GM12878 (cell line): ENCODE data around the gene BORCS8. TPM values are rescaled to one million over a fixed set of nuclear protein-coding genes. Genes with fewer than 3 reads are reported as not detected.

Experiments used
- ATF7 ChIP-seq: fragments of 450-650 bp; IDR thresholded peaks from 2 replicates; pipeline ENCODE4 v1.6.1; 2016; ENCODE audit warnings: low read depth, mild to moderate bottlenecking
- ESRRA ChIP-seq: IDR thresholded peaks from 2 replicates; pipeline ENCODE4 v1.6.1; 2012; ENCODE audit warnings: mild to moderate bottlenecking, low read length, improper control_type of control experiment
- KDM1A ChIP-seq: fragments of 200-600 bp; sonication (generic); IDR thresholded peaks from 2 replicates; pipeline ENCODE4 v1.6.1; 2016; ENCODE audit warnings: borderline replicate concordance
- KLF5 ChIP-seq: fragments of 450-650 bp; IDR thresholded peaks from 2 replicates; pipeline ENCODE4 v1.6.1; 2014; ENCODE audit warnings: mild to moderate bottlenecking; ENCODE audit not compliant: partially characterized antibody
- MTA2 ChIP-seq: fragments of 450-650 bp; IDR thresholded peaks from 2 replicates; pipeline ENCODE4 v1.6.1; 2016; ENCODE audit warnings: low read depth, mild to moderate bottlenecking, moderate library complexity
- PAX8 ChIP-seq: fragments of 450-650 bp; IDR thresholded peaks from 2 replicates; pipeline ENCODE4 v1.6.1; 2017; ENCODE audit warnings: mild to moderate bottlenecking, moderate library complexity
- RUNX3 ChIP-seq: IDR thresholded peaks from 2 replicates; pipeline ENCODE4 v1.6.1; 2012; ENCODE audit warnings: low read length, inconsistent platforms
- polyA plus RNA-seq, 11 experiments: library from polyadenylated mRNA; depleted of rRNA in 4 of 11; unstranded in 6 of 11; stranded (reverse) in 5 of 11; fragments of >200 nt; fragmentation: Nextera tagmentation in 4 of 11; fragmentation: Illumina TruSeq in 1 of 11; extraction: Ambion mirVana in 4 of 11; extraction: Trizol in 1 of 11; gene quantifications; 1 replicate in 1 of 11; 2 replicates in 10 of 11; pipeline versions ENCODE4 v1.2.1 to v1.2.3, GENCODE V29; 2011 to 2016; ENCODE audit warnings: inconsistent platforms in 2 of 11, missing spikeins in 2 of 11, low read depth in 1 of 11
- total RNA-seq, 4 experiments: library from RNA; depleted of rRNA in 3 of 4; stranded (reverse); fragments of >200 nt in 3 of 4; fragmentation: Illumina TruSeq in 1 of 4; extraction: Trizol in 1 of 4; gene quantifications; 2 replicates each; pipeline versions ENCODE4 v1.2.1 to v1.2.3, GENCODE V29; 2013 to 2021
- TF ChIP-seq, protein P1 (sequence below): fragments of 450-650 bp; formaldehyde crosslinking; IDR thresholded peaks from 2 replicates; pipeline ENCODE4 v1.5.0; 2022; ENCODE audit warnings: mild to moderate bottlenecking, missing genetic modification characterization
- TF ChIP-seq, protein P2 (sequence below): IDR thresholded peaks from 2 replicates; pipeline ENCODE4 v1.6.1; 2012; ENCODE audit warnings: low read length, inconsistent platforms
- TF ChIP-seq, protein P3 (sequence below): IDR thresholded peaks from 2 replicates; pipeline ENCODE4 v1.6.1; 2011; ENCODE audit warnings: mild to moderate bottlenecking, low read depth, low read length, moderate library complexity; ENCODE audit not compliant: insufficient replicate concordance
- TF ChIP-seq, protein P4 (sequence below): fragments of 450-650 bp; formaldehyde crosslinking; IDR thresholded peaks from 2 replicates; pipeline ENCODE4 v1.4.0; 2022; ENCODE audit warnings: mild to moderate bottlenecking, moderate library complexity
- TF ChIP-seq, protein P5 (sequence below): IDR thresholded peaks from 2 replicates; pipeline ENCODE4 v1.6.1; 2011; ENCODE audit warnings: borderline replicate concordance, low read depth, mild to moderate bottlenecking, moderate library complexity, mixed read lengths, low read length; ENCODE audit not compliant: insufficient read depth; ENCODE audit errors: extremely low read length
- TF ChIP-seq, protein P6 (sequence below): fragments of 450-650 bp; IDR thresholded peaks from 2 replicates; pipeline ENCODE4 v1.6.1; 2016; ENCODE audit warnings: mild to moderate bottlenecking

The BORCS8 gene
- total and polyA plus RNA-seq, 10 of the 15 experiments (the other 5 are each of a cell fraction or from before 2014, with no cell fraction given): 3.7 to 40.3 (median 23.4) TPM

DNA sequence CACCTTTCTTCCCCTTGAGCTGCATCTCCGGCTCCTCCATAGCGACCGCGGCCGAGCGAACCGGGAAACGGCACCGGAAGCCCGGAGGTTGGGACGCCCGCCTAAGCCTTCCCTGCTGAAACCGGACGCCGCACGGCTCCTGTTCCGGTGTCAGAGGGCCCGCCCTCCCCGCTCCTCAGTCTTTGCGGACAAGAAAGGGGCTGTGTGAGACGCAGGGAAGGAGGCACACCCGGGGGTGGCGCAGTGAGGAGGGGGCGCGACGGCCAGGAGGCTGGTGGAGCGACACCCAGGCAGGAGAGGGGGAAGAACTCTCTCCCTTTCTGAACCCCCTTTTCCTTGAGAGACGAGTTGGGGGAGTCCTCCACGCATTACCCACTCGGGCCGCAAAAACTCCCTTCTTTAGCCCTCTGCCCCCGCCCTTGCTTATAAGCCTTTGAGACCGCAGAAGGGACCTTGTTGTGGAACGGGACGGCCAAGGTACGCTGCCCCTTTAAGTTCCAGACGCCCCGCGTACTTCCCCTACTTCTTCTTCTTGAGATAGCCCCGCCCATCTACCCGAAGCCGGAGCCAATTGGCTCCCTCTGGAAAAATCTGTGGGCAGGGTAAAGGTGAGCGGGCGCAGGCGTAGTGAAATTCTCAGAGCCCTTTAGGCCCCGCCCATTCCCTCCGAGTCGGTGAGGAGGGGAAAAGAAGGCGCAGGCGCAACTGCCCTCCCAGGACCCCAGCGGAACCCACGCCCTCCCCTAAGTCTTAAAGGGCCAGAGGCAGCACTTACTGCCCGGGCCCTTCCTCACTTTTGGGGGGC, at the start of gene BORCS8, which contains the start of gene RFXANK (continued):
- TF ChIP-seq, protein P1, sequence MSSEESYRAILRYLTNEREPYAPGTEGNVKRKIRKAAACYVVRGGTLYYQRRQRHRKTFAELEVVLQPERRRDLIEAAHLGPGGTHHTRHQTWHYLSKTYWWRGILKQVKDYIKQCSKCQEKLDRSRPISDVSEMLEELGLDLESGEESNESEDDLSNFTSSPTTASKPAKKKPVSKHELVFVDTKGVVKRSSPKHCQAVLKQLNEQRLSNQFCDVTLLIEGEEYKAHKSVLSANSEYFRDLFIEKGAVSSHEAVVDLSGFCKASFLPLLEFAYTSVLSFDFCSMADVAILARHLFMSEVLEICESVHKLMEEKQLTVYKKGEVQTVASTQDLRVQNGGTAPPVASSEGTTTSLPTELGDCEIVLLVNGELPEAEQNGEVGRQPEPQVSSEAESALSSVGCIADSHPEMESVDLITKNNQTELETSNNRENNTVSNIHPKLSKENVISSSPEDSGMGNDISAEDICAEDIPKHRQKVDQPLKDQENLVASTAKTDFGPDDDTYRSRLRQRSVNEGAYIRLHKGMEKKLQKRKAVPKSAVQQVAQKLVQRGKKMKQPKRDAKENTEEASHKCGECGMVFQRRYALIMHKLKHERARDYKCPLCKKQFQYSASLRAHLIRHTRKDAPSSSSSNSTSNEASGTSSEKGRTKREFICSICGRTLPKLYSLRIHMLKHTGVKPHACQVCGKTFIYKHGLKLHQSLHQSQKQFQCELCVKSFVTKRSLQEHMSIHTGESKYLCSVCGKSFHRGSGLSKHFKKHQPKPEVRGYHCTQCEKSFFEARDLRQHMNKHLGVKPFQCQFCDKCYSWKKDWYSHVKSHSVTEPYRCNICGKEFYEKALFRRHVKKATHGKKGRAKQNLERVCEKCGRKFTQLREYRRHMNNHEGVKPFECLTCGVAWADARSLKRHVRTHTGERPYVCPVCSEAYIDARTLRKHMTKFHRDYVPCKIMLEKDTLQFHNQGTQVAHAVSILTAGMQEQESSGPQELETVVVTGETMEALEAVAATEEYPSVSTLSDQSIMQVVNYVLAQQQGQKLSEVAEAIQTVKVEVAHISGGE (CRISPR knock-in tag): peak; percentile 97
- TF ChIP-seq ESRRA (peak; percentile 56; the same call in 1 of the 2 replicates), KDM1A (no peak), RUNX3 (peak; percentile 75), PAX8 (no peak), ATF7 (no peak), MTA2 (no peak), KLF5 (peak; percentile 92)
- TF ChIP-seq, protein P2, sequence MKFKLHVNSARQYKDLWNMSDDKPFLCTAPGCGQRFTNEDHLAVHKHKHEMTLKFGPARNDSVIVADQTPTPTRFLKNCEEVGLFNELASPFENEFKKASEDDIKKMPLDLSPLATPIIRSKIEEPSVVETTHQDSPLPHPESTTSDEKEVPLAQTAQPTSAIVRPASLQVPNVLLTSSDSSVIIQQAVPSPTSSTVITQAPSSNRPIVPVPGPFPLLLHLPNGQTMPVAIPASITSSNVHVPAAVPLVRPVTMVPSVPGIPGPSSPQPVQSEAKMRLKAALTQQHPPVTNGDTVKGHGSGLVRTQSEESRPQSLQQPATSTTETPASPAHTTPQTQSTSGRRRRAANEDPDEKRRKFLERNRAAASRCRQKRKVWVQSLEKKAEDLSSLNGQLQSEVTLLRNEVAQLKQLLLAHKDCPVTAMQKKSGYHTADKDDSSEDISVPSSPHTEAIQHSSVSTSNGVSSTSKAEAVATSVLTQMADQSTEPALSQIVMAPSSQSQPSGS: no peak; the same call in 1 of the 2 replicates
- TF ChIP-seq, protein P3, sequence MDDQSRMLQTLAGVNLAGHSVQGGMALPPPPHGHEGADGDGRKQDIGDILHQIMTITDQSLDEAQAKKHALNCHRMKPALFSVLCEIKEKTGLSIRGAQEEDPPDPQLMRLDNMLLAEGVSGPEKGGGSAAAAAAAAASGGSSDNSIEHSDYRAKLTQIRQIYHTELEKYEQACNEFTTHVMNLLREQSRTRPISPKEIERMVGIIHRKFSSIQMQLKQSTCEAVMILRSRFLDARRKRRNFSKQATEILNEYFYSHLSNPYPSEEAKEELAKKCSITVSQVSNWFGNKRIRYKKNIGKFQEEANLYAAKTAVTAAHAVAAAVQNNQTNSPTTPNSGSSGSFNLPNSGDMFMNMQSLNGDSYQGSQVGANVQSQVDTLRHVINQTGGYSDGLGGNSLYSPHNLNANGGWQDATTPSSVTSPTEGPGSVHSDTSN: peak; percentile 3
- TF ChIP-seq, protein P4, sequence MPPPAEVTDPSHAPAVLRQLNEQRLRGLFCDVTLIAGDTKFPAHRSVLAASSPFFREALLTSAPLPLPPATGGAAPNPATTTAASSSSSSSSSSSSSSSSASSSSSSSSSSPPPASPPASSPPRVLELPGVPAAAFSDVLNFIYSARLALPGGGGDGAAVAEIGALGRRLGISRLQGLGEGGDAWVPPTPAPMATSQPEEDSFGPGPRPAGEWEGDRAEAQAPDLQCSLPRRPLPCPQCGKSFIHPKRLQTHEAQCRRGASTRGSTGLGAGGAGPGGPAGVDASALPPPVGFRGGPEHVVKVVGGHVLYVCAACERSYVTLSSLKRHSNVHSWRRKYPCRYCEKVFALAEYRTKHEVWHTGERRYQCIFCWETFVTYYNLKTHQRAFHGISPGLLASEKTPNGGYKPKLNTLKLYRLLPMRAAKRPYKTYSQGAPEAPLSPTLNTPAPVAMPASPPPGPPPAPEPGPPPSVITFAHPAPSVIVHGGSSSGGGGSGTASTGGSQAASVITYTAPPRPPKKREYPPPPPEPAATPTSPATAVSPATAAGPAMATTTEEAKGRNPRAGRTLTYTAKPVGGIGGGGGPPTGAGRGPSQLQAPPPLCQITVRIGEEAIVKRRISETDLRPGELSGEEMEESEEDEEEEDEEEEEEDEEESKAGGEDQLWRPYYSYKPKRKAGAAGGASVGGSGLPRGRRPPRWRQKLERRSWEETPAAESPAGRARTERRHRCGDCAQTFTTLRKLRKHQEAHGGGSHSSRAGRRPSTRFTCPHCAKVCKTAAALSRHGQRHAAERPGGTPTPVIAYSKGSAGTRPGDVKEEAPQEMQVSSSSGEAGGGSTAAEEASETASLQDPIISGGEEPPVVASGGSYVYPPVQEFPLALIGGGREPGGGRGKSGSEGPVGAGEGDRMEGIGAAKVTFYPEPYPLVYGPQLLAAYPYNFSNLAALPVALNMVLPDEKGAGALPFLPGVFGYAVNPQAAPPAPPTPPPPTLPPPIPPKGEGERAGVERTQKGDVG (CRISPR knock-in tag): no peak
- TF ChIP-seq, protein P5, sequence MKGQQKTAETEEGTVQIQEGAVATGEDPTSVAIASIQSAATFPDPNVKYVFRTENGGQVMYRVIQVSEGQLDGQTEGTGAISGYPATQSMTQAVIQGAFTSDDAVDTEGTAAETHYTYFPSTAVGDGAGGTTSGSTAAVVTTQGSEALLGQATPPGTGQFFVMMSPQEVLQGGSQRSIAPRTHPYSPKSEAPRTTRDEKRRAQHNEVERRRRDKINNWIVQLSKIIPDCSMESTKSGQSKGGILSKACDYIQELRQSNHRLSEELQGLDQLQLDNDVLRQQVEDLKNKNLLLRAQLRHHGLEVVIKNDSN: no peak
- TF ChIP-seq, protein P6, sequence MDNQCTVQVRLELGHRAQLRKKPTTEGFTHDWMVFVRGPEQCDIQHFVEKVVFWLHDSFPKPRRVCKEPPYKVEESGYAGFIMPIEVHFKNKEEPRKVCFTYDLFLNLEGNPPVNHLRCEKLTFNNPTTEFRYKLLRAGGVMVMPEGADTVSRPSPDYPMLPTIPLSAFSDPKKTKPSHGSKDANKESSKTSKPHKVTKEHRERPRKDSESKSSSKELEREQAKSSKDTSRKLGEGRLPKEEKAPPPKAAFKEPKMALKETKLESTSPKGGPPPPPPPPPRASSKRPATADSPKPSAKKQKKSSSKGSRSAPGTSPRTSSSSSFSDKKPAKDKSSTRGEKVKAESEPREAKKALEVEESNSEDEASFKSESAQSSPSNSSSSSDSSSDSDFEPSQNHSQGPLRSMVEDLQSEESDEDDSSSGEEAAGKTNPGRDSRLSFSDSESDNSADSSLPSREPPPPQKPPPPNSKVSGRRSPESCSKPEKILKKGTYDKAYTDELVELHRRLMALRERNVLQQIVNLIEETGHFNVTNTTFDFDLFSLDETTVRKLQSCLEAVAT: peak; percentile 84
